PFSK-1 (cell line): Measurements from ENCODE around the gene SEC61G.

Experiments
- POLR2AphosphoS5 ChIP-seq: IDR thresholded peaks from 2 replicates; pipeline ENCODE4 v1.6.1; 2012; ENCODE audit warnings: low read depth, mild to moderate bottlenecking, control low read depth, low read length, moderate library complexity
- TAF1 ChIP-seq: IDR thresholded peaks from 2 replicates; pipeline ENCODE4 v1.6.1; 2012; ENCODE audit warnings: low read length, control low read depth, borderline replicate concordance; ENCODE audit not compliant: insufficient read depth
- TF ChIP-seq, protein P1 (sequence below), 2 experiments: IDR thresholded peaks; 2 replicates each; pipeline versions ENCODE4 v1.6.1 to v1.8.0; 2011 to 2012; ENCODE audit warnings: low read depth in 2 of 2, low read length in 2 of 2, control low read depth in 1 of 2, inconsistent platforms in 1 of 2, mild to moderate bottlenecking in 1 of 2, moderate library complexity in 1 of 2; ENCODE audit not compliant: insufficient read depth in 1 of 2

DNA sequence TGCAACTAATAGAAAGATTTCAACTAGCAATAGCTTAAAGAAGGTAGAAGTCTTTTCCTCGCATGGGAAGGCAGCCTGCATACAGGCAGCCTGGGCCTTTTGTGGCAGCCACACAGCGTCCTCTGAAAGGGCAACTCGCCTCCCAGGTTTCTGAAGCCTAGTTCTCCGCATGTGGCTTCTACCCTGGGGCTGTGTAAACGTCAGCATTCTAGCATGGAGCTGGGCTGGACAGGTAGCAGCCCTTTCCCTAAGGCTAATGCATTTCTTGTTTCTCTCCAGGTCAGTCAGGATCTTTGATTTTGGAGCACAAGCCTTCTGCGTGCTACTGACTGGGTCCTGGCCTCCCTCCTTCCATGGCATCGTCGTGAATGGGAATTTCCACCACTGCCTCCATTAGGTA is 23.8 kb upstream of the SEC61G start:
- TF ChIP-seq POLR2AphosphoS5: no peak
- no peak for TF ChIP-seq TAF1
- TF ChIP-seq, protein P1, sequence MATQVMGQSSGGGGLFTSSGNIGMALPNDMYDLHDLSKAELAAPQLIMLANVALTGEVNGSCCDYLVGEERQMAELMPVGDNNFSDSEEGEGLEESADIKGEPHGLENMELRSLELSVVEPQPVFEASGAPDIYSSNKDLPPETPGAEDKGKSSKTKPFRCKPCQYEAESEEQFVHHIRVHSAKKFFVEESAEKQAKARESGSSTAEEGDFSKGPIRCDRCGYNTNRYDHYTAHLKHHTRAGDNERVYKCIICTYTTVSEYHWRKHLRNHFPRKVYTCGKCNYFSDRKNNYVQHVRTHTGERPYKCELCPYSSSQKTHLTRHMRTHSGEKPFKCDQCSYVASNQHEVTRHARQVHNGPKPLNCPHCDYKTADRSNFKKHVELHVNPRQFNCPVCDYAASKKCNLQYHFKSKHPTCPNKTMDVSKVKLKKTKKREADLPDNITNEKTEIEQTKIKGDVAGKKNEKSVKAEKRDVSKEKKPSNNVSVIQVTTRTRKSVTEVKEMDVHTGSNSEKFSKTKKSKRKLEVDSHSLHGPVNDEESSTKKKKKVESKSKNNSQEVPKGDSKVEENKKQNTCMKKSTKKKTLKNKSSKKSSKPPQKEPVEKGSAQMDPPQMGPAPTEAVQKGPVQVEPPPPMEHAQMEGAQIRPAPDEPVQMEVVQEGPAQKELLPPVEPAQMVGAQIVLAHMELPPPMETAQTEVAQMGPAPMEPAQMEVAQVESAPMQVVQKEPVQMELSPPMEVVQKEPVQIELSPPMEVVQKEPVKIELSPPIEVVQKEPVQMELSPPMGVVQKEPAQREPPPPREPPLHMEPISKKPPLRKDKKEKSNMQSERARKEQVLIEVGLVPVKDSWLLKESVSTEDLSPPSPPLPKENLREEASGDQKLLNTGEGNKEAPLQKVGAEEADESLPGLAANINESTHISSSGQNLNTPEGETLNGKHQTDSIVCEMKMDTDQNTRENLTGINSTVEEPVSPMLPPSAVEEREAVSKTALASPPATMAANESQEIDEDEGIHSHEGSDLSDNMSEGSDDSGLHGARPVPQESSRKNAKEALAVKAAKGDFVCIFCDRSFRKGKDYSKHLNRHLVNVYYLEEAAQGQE (IDR thresholded peaks at IDR 0.05; ENCODE audit: insufficient read depth in 1 of 2, low read depth in 2 of 2, low read length in 2 of 2): no peak
